Stimulated activated naive CD8-positive, alpha-beta T cell treated with anti-CD3 and anti-CD28 coated beads, Interleukin-15, Interleukin-2, amounts not matched to agents 100 U/mL and 50 U/mL, for 24 hours (primary cell): ENCODE data around the gene CCDC171.
"Not testable (repeated sequence)": the region's sequence is repeated elsewhere in the genome, so short reads cannot be mapped to it uniquely, and the experiment has no call there.

Source experiments
- ATAC-seq: fragments of 150-1000 bp; cut with Tn5 transposase; one replicate; pipeline ENCODE4 v1.10.0; 2021
- DNase-seq: peaks from one replicate; pipeline ENCODE4 v3.0.0; 2021

Gene CCDC171

DNA sequence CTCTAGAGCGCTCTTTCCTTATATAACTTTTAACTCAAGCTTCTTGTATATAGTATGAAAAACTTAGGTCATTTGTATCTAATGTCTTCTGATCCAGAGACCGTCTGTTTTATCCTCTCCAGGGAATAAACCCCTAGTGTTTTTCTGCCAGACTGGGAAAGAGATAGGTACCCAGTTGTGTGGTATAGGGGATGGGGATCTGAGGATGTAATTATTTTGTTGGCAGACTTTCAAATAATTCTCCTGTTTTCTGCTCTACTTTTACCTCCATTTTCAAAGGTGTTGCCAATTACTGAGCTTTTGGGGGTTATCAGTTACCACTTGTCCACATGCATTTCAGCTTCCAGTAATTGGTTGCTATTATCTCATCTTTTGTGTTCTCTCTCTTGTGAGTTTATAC, 17.9 kb downstream of the CCDC171 start:
- ATAC-seq: no peak
- DNase-seq: no peak

DNA sequence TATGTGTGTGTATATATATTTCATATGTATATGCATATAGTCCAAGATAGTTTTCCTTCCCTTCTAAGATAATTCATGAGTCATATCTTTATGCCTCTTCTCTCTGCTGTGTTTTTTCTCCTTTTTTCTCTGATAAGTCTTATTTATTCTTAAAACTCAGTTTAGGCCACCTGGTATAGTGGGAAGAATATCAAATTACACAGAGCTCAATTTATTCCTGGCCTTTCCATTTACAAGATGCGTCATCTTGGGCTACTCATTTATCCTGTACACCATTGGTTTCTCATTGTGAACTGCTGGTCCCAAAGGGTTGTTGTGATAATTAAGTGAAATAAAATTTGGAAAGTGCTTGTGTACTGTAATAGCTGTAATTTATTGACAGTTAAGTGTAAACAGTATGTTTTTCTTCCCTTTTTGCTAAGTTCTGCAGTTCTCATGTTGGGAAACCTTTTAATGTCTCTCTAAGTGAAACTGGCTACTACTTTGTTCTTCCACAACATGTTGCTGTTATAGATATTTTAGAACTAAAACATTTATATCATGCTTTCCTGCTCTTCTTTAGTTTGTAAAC, 19.4 kb downstream of the CCDC171 start:
- no peak for ATAC-seq

DNA sequence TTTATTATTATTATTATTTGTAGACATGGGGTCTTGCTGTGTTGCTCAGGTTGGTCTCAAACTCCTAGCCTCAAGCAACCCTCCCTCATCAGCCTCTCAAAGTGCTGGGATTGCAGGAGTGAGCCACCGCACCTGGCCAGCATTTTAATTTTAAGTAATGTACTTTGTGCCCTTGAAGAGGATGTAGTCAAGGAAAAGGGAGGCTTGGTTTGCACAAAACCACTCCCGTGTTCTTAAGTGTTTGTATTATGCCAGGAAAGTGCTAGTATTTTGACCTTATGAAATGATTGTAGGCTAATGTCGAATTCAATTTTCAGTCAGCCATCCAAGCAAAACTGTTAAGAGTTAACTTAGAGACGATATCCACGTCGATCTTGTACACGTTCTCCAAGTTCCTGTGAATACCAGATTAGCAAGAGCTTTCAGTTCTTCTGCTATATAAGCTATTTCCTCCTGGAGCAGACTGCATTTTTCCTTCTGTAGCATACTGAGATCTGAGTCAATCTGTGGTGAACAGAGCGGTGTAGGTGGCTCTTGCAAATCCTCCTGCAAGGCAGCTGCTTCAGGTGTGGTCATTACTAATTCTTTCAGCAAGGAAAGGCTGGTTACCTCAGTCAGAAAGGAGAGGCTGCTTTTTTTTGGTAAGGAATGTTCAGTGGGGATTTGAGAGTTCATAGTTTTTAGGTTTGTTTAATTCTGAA, 23.7 kb downstream of the CCDC171 start:
- DNase-seq (no peak), ATAC-seq (no peak)

More for the DNA sequence above, 19.4 kb downstream of the CCDC171 start:
- no peak for DNase-seq

DNA sequence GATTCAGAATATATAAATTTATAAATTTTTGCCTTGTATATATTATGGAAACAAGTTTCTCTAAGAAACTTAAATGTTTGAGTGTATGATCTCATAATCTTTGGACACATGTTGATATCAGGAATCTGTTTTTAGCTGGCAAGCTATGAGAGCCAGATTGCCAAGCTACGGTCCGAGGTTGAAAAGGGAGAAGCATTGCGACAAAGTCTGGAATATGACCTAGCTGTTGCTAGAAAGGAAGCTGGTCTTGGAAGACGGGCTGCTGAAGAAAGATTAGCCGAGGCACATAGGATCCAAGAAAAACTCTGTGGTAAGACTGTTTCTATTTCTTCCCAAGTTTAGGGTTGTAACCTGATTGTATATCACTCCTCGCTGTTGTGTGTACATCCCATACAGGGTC, 25.9 kb downstream of the CCDC171 start:
- ATAC-seq: no peak
- DNase-seq: no peak

DNA sequence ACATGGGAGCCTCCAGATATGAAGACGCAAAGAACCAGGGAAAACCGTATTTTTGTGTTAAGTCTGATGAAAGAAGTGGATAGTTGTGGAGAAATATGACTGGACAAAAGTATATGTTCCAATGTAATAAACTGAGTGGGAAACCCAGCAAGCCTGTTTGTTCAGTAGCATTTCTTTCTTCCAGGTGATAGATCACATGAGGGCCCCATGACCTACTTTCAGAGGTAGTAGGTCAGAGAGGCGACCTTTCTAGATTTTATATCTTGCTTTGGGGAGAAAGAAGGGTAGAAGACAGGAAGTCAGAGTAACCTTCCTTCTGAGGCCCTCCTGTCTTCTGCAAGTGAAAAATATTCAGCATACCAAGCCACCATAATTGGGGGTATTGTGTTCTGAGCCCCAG, 31.5 kb downstream of the CCDC171 start:
- no peak for DNase-seq
- no peak for ATAC-seq

DNA sequence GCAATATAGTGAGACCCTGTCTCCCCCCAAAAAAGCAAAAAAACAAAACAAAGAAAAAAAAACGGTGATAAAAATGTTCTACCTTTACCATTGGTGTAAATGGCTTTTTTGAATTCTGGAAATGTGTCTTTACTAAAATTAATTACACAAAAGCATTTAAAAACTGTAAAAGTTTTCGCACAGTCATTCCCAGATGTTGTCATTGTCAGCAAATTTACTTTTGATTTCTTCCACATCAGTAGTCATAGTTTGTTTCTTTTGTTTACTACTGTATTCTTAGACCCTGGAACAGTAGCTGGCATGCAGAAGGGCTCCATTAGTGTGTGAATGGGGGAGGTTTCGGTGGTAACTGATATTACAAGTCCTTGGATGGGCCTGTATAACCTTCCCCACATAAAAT, 39.5 kb downstream of the CCDC171 start:
- ATAC-seq (no peak), DNase-seq (no peak)

DNA sequence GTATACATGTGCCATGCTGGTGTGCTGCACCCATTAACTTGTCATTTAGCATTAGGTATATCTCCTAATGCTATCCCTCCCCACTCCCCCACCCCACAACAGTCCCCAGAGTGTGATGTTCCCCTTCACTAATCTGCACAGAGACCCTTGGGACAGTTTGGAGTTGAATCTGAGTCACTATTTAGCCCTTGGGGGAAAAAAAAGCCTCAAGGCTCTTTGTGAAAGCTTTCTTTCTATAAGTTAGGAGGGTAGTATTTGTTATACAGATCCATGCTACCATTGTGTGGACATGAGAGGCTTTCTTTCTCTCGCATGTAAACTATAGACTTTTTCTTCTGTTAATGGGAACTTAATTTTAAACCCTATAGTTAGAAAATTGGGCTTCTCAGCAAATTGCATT, 40.1 kb downstream of the CCDC171 start:
- not testable (repeated sequence) for ATAC-seq, DNase-seq

DNA sequence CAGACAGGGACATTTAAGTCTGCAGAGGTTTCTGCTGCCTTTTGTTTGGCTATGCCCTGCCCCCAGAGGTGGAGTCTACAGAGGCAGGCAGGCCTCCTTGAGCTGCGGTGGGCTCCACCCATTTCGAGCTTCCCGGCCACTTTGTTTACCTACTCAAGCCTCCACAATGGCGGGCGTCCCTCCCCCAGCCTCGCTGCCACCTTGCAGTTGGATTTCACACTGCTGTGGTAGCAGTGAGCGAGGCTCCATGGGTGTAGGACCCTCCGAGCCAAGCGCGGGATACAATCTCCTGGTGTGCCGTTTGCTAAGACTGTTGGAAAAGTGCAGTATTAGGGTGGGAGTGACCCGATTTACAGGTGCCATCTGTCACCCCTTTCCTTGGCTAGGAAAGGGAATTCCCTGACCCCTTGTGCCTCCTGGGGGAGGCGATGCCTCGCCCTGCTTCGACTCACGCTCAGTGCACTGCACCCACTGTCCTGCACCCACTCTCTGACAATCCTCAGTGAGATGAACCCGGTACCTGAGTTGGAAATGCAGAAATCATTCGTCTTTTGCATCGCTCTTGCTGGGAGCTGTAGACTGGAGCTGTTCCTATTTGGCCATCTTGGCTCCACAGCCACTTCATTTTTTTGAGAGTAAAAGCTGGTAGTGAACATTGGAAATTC, 48.0 kb downstream of the CCDC171 start:
- not testable (repeated sequence) for DNase-seq, ATAC-seq

DNA sequence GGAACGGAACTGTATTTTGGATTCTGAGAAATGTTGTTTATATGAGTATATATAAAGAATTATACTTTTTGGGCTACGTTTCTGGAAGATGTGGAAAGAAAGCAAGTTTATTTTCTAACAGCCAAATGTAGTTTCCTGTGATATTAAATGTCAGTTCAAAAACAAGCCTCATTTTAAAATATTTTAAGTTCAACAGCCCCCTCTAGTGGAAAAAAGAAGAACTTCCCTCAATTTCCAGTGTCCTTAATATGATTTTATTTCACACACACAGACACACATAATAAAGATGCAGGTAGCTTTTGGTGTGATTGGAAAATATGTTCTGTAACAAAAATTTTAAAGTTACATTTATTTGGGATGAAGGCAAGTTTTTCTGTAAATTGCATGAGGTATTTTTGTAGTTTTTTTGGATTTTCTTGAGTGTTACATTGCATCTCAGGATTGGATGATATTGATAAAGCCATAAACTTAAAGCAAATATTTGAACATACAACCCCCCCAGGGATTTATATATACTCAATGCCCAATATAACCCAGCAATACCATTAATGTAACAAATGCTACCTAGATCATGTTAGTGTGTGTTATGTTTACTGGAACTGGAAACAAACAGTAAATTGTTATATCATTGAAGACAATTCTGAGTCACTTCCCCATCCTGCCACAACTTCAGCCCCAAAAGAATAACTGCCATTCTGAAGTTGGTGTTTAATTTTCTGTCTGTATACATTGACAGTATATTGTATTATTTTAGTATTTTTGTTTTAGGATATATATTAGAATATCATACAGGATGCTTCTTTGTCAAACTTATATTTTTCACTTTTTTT, 54.0 kb downstream of the CCDC171 start:
- ATAC-seq (no peak), DNase-seq (no peak)

DNA sequence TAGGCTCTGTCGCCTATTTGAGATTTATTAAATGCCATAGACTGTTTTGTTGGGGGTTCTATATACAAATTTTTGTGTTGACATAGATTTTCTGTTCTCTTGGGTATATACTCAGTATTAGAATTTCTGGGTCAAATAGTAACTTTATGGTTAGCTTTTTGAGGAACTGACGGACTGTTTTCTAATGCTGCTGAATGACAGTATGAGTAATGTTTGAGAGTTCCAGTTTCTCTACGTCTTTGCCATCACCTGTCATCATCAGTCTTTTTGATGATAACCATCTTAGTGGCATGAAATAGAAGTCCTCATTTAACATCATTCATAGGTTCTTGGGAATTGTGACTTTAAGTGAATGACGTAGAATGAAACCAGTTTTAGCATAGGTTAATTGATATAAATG, 60.1 kb downstream of the CCDC171 start:
- ATAC-seq (no peak), DNase-seq (no peak)

DNA sequence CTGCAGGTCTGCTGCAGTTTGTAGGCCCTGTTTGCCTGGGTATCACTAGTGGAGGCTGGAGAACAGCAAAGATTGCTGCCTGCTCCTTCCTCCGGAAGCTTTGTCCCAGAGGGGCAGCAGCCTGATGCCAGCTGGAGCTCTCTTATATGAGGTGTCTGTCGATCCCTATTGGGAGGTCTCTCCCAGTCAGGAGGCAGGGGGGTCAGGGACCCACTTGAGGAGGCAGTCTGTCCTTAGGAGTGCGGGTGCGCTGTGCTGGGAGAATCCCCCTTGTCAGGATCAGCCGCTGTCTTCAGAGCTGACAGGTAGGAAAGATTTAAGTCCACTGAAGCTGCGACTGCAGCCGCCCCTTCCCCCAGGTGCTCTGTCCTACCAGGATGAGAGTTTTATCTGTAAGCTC, 64.9 kb downstream of the CCDC171 start:
- no peak for DNase-seq
- ATAC-seq: no peak

DNA sequence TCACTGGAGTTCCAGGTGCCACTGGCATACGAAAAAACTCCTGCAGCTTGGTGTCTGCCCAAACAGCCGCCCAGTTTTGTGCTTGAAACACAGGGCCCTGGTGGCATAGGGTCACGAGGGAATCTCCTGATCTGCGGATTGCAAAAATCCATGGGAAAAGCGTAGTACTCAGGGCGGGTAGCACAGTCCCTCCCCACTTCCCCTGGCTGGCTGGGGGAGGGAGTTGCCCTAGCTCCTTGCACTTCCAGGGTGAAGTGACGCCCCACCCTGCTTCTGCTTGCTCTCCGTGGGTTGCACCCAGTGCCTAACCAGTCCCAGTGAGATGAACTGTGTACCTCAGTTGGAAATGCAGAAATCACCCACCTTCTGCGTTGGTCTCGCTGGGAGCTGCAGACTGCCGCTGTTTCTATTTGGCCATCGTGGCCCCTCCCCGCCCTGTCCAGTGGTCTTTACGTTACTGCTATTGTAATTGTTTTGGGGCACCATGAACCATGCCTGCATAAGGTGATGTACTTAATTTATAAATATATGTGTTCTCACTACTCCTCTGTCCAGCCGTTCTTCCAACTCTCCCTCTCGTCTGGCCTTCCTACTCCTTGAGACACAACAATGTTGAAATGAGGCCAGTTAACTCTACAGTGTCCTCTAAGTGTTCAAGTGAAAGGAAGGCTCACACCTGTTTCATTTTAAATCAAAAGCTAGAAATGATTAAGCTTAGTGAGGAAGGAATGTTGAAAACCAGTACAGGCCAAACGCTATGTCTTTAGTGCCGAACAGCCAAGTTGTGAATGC, 65.9 kb downstream of the CCDC171 start:
- ATAC-seq: no peak
- DNase-seq: no peak

DNA sequence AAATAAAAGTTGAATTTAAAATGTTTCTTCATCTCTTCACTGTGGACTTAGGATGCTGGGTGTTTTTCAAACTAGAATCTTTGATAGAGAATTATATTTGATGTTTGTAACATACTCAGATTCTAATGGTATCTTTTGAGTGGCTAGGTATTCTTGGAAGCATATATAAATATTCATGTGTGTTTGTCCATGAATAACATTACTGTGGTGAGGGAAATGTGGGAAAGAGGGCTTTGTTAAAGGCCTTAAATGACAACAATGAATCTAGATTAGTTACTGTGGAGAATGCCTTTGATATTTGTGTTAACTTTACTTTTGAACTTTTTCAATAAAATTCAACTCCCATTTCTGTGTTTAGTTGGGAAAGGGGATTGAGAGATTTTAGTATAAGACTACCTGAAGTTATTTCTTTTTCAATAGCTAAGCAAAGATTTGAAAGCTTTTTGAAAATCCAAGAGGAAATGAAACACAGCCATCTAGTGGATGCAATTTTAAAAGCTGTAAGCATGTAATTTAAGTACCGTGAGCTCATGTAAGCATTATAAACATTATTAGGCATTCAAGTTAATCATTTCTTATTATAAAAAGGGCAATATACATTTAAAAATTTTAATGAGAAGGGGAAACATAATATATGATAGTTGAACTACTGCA, 69.6 kb downstream of the CCDC171 start:
- ATAC-seq (no peak), DNase-seq (no peak)

DNA sequence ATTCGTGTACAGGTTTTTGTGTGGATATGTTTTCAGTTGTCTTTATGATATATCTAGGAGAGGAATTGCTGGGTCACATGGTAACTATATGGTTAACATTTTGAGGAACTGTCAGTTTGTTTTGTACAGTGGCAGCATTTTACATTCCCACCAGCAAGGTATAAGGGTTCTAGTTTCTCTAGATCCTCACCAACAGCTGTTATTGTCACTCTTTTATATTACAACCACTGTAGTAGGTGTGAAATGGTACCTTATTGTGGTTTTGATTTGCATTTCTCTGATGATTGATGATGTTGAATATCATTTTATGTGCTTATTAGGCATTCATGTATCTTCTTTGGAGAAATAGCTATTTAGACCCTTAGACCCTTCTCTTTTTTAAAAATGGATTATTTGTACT, 82.9 kb downstream of the CCDC171 start:
- ATAC-seq (no peak), DNase-seq (no peak)

DNA sequence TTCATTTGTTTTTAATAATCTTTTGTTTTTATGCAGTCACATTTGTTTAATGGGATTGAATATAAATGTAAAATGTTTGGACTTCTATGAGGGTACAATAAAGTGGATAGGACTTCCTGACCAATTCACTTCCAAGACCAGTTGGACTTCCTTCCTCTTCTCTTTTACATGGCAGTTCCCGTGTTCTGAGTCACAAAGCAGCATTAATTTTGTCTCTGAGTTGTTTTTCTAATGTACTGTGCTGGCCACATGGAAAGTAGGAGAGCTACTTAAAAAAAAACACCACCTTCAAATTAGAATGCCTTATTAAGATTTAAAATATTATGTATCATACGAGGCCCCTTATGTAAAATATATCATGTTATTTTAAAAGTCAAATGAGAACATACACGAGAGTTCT, 87.3 kb downstream of the CCDC171 start:
- no peak for DNase-seq
- ATAC-seq: no peak

DNA sequence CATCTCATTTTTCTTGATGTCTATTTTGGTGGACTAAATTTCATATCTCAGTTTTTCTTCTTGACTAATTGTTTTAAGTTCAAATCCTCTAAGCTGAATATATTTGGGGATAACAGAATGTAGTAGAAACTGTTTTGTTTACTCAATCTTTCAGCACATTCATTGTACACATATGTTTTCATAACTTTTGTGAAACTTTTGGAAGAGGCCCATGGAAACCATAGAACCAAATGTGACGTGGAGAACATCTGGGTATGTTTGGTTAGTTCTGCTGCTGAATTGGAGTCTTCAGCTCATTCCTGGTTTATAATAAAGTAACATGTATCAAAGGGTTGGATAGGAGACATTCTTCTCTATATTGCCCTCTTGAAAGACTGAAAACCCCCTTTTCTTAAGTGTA, 88.4 kb downstream of the CCDC171 start:
- no peak for DNase-seq
- no peak for ATAC-seq

DNA sequence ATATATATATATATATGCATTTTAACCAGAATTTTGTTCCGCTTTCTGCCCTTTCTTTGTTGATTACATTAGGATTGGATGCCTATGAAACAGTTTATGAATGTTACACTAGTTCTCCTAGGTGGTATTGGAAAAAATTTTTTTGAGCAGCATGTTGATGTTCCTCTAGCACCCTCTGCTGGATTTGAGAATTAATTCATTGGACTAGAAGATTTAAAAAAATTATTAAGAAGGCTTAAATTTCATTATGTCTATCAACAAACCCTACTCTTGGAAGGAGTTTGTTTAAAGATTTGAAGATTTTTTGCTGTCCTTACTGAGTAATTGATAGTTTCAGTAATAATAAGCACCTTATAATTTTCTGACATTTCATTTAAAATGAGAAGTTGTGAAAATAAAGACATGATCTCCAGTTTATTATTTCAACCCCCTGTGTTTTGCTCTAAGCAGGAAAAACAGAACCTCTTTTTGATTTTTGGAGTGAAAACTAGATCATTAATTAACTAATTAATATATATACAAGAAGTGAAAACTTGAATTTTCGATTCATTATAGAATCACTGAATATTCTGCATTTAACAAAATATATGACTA, 89.6 kb downstream of the CCDC171 start:
- DNase-seq: no peak

DNA sequence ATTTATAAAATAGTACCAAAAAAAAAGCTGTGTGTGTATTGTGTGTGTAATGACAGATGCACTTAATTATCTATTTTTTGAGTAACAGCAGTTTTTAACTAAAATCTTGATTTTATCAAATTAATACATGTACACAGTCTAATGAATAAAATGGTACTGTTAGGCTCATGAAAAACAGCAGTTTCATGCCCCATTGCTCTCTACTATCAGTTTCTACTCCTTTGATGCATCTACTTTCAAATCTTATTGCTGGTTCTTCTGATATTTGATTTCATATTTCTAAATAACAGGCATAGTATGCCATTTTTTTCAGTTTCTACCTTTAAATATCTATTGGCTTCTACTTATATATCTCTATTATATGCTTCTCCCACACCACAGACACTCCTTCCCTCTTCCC, 117.4 kb downstream of the CCDC171 start:
- no peak for ATAC-seq
- no peak for DNase-seq

More for the DNA sequence above, 89.6 kb downstream of the CCDC171 start:
- ATAC-seq: no peak

DNA sequence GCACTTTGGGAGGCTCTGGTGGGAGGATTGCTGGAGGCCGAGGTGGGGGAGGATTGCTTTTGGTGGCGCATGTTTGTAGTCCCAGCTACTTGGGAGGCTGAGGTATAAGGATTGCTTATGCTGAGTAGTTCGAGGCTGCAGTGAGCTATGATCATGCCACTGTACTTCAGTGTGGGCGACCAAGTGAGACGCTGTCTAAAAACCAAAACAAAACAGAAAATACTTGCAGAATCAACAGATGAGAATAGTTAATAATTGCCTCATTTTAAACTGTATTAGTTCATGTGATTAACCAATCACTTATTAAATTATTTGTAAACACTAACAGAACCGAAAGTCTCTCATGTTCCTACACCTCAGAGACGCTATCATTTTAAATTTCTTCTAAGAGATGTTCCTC, 118.1 kb downstream of the CCDC171 start:
- ATAC-seq (no peak), DNase-seq (no peak)

DNA sequence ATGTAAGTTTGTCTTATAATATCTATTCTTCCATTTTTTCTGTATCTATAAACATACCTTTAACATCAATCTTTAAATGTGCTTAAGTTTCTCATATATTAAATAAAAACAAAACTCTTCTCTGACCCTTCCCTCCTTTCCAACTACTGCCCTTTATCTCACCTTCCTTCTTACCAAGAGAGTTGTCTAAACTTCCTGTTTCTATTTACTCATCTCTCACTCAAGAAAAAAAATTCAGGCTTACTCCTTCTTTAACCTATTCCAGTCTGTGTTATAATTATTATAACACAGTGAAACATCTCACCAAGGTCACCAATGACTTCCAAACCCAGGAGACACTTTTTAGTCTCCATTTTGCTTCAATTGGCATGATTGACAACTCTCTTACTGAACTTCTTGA, 140.9 kb downstream of the CCDC171 start:
- ATAC-seq (no peak), DNase-seq (no peak)

DNA sequence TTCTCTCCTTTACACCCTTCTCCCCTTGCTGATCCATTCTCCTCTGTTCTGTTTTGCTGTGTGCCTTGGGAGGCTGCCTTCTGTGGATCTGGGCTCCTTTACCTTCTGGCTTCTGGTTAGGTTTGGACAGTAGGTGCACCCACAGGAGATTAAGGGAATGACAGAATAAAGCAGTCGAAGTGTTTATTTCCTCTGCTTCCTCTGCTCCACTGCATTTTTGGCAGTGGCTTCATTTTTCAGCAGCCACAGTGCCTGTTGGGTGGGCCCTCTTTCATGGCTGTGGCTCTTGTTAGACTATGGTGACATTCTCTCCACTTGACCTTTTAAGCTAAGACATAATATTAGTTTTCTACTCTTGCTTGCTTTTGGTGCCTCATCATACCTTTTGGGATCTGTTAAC, 144.1 kb downstream of the CCDC171 start:
- DNase-seq (no peak), ATAC-seq (no peak)
